ENCODE data around the gene PRRC2B.
"Not testable (repeated sequence)": the region's sequence is repeated elsewhere in the genome, so short reads cannot be mapped to it uniquely, and the experiment has no call there.

PRRC2B gene

GRCh38 chr9:131434673-131435072, 40.8 kb downstream of the PRRC2B start:
- FAIRE-seq: no peak
- no peak for DNase-seq (ENCODE audit: low spot score)

GRCh38 chr9:131436376-131436775, 42.5 kb downstream of the PRRC2B start:
- FAIRE-seq (no peak), DNase-seq (ENCODE audit: low spot score) (no peak)

GRCh38 chr9:131436865-131437271, 43.0 kb downstream of the PRRC2B start:
- DNase-seq (ENCODE audit: low spot score) (no peak), FAIRE-seq (no peak)

GRCh38 chr9:131438190-131438589, 44.3 kb downstream of the PRRC2B start:
- DNase-seq (ENCODE audit: low spot score) (no peak), FAIRE-seq (no peak)

GRCh38 chr9:131439224-131439623, 45.3 kb downstream of the PRRC2B start:
- no peak for DNase-seq (ENCODE audit: low spot score)
- FAIRE-seq: no peak

GRCh38 chr9:131441441-131441840, 47.6 kb downstream of the PRRC2B start:
- FAIRE-seq: no peak
- DNase-seq (ENCODE audit: low spot score): no peak

GRCh38 chr9:131442351-131442750, 48.5 kb downstream of the PRRC2B start:
- no peak for FAIRE-seq
- DNase-seq (ENCODE audit: low spot score): no peak

- no peak for DNase-seq (ENCODE audit: low spot score)
- no peak for FAIRE-seq
These were observed 49.8 kb downstream of the PRRC2B start for GRCh38 chr9:131443648-131444047.

GRCh38 chr9:131446276-131446675, 52.4 kb downstream of the PRRC2B start:
- FAIRE-seq: no peak

GRCh38 chr9:131447148-131447547, 53.3 kb downstream of the PRRC2B start:
- DNase-seq (ENCODE audit: low spot score): no peak

More at GRCh38 chr9:131446276-131446675, 52.4 kb downstream of the PRRC2B start:
- DNase-seq (ENCODE audit: low spot score): no peak

GRCh38 chr9:131447600-131447999, 53.7 kb downstream of the PRRC2B start:
- FAIRE-seq (no peak), DNase-seq (ENCODE audit: low spot score) (no peak)

More at GRCh38 chr9:131447148-131447547, 53.3 kb downstream of the PRRC2B start:
- FAIRE-seq: no peak

GRCh38 chr9:131448818-131449217, 54.9 kb downstream of the PRRC2B start:
- FAIRE-seq (no peak), DNase-seq (ENCODE audit: low spot score) (no peak)

- no peak for FAIRE-seq
- no peak for DNase-seq (ENCODE audit: low spot score)
These were observed 55.4 kb downstream of the PRRC2B start for GRCh38 chr9:131449276-131449675.

GRCh38 chr9:131454028-131454427, 60.1 kb downstream of the PRRC2B start:
- FAIRE-seq (no peak), DNase-seq (ENCODE audit: low spot score) (no peak)

- not testable (repeated sequence) for FAIRE-seq; DNase-seq (ENCODE audit: low spot score)
These were observed 61.8 kb downstream of the PRRC2B start for GRCh38 chr9:131455655-131456054.

GRCh38 chr9:131457746-131458145, 63.9 kb downstream of the PRRC2B start:
- FAIRE-seq: no peak
- no peak for DNase-seq (ENCODE audit: low spot score)

- no peak for FAIRE-seq
- no peak for DNase-seq (ENCODE audit: low spot score)
These were observed 65.2 kb downstream of the PRRC2B start for GRCh38 chr9:131459056-131459455.

GRCh38 chr9:131461166-131461565, 67.3 kb downstream of the PRRC2B start:
- DNase-seq (ENCODE audit: low spot score) (no peak), FAIRE-seq (no peak)

- DNase-seq (ENCODE audit: low spot score): no peak
- FAIRE-seq: no peak
These were observed 70.6 kb downstream of the PRRC2B start for GRCh38 chr9:131464354-131465000.

- DNase-seq (ENCODE audit: low spot score): no peak
- no peak for FAIRE-seq
These were observed 71.5 kb downstream of the PRRC2B start for GRCh38 chr9:131465401-131465800.

GRCh38 chr9:131467214-131467935, 73.5 kb downstream of the PRRC2B start:
- DNase-seq (ENCODE audit: low spot score) (no peak), FAIRE-seq (no peak)

GRCh38 chr9:131468031-131468430, 74.1 kb downstream of the PRRC2B start:
- no peak for FAIRE-seq
- no peak for DNase-seq (ENCODE audit: low spot score)

- FAIRE-seq (no peak), DNase-seq (ENCODE audit: low spot score) (no peak)
These were observed 75.5 kb downstream of the PRRC2B start for GRCh38 chr9:131469356-131469755.

Measured in urothelium cell line (cell line).